Right lobe of liver (tissue), 4 donors: ENCODE data around the gene HES6.

Experiments
- CTCF ChIP-seq, 4 donors: fragments of 200-600 bp in 3 of 4; fragments of 450-650 bp in 1 of 4; IDR thresholded peaks; one replicate each; pipeline versions ENCODE4 v1.5.1 to v1.8.0; 2016 to 2022; ENCODE audit warnings: antibody characterized with exemption in 4 of 4, mild to moderate bottlenecking in 2 of 4
- POLR2A ChIP-seq: fragments of 450-650 bp; IDR thresholded peaks from one replicate; pipeline ENCODE4 v1.6.1; 2017; ENCODE audit warnings: antibody characterized with exemption, mild to moderate bottlenecking
- donor health status: DM: no; HTN: no; CAD: no.
- donor health status: DM: no; HTN: no; CAD: no.
- donor health status: DM: no; HTN: yes; CAD: no.

GRCh38 chr2:238250896-238251295 is 11.1 kb upstream of the HES6 start:
- TF ChIP-seq CTCF (IDR thresholded peaks at IDR 0.05) (no peak), POLR2A (no peak)
